GM18861 (cell line): ENCODE data around the gene NPTX1.

Experiments
- ATAC-seq: cut with Tn5 transposase; IDR thresholded peaks from one replicate; pipeline ENCODE4 v1.9.1; 2021; ENCODE audit not compliant: unreplicated experiment

The NPTX1 gene

DNA sequence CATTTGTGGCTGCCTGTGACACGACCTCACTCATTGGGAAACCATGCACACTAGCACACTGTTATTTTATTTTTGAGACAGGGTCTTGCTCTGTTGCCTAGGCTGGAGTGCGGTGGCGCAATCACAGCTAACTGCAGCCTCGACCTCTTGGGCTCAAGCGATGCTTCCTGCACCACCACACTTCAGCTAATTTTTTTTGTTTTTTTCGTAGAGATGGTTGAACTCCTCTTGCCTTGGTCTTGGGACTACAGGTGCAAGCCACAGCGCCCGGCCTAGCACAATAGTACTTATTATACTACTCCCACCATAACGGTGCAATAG is 2.8 kb upstream of the NPTX1 start:
- ATAC-seq: no peak

GRCh38 chr17:80478487-80479245 is 2.3 kb upstream of the NPTX1 start:
- no peak for ATAC-seq

GRCh38 chr17:80477647-80478478 is 1.5 kb upstream of the NPTX1 start:
- ATAC-seq: no peak

GRCh38 chr17:80476877-80477646 is 655 bp upstream of the NPTX1 start:
- no peak for ATAC-seq

GRCh38 chr17:80474961-80475909 is 1.2 kb downstream of the NPTX1 start:
- ATAC-seq: no peak

- no peak for ATAC-seq
Observed at GRCh38 chr17:80474231-80474960, 2.0 kb downstream of the NPTX1 start.

DNA sequence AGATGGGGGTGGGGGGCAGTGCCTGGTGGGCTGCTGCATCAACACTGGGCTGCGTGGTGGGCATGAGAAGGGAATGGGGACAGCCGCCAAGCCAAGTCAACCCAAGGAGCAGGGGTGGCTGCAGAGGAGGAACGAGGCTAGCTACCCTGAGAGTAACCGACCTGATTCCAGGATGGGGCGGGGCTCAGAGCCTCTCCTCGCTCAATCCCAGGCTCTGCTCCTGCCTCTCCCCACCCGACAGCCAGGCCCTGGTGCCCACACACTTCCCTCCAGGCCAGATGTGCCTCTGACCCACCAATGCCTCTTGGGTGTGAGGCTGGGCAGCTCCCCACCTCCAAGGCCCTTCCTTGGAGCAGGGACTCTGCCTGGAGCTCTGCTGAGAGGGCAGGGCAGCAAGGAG is 2.7 kb downstream of the NPTX1 start:
- ATAC-seq: no peak

DNA sequence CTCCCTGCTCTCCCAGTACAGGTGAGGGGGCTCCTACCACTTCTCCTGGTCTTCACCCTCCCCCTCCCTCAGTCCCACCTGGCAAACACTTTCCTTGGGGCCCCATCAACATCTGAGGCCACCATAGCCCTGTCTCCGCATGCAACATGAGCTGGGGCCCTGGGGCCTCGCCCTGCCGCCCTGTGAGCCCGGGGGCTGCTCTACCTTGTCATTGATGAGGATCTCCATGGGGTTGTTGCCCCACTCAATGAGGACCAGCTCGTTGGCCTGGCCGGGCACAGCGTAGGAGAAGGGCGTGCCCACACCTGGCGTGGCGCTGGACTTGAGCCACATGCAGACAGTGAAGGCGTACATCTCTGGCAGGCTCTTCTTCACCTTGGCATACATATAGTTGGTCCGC is 3.4 kb downstream of the NPTX1 start:
- ATAC-seq: no peak

DNA sequence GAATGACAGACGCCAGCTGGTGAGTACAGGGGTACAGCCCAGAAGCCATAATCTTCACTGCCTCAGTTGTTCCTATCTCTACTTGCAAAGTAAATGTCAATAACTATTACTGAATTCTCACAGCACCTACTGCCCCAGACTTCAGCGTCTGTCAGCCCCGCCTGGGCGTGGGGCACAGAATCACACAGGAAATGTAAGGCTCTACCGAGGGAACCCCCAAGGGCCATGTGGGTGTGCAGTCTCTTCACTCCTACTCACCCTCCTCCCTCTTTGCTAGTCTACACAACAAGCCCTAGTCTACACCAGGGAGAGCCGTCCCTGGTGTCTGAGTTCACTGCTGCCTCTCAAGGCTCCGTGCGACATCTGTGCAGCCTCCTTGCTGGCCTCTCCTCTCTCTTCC is 4.5 kb downstream of the NPTX1 start:
- no peak for ATAC-seq

- no peak for ATAC-seq
Observed at GRCh38 chr17:80470603-80471002, 5.8 kb downstream of the NPTX1 start.

DNA sequence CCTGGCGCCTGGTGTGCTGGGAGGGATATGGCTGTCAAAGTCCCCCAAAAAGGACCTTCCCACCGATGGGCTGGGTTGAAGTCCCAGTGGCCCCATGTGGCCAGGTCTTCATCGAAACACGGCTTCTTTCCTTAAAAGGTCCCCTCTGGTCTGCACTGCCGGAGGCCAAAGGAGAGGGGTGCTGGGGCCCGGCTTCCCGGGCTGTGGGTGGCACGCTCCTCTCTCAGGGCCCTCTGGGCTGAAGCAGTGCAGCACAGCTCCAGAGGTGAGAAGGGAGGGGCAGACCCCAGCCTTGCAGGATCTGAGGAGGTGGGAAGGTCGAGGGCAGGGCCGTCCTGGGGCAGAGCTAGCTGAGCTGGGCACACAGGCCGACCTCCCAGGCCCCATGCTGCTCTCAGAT is 6.7 kb downstream of the NPTX1 start:
- ATAC-seq: no peak

DNA sequence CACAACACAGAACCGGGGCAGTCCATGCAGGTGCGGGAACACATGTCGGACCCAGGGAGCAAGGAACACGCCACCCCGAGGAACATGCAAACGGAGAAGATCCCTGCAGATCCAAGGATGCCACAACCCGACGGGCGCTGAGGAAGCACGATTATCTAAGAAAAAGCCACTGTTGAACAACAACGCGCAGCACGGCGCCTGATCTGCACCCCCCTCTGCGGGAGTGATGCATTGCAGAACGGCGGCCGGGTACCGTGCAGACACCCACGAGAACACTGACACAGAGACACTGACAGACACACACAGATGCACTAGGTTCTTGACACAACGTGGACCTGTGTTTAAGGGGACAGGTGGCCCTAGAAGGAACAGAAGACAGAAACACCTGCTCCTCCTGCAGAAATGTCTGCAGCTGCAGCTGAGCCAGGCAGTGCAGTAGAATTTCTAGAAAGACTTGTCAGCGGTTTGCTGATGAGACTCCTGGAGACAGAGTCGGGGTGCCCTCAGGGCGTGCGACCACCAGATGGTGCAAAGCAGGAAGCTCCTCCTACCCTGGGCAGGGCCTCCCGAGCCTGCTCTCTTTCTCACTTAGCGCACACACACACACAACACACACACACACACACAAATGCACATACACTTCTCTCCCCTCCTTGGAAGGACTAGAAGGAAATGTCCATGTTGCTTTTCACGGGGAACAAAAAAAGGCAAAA is 7.5 kb downstream of the NPTX1 start:
- no peak for ATAC-seq

GRCh38 chr17:80468242-80468641 is 8.2 kb downstream of the NPTX1 start:
- no peak for ATAC-seq

DNA sequence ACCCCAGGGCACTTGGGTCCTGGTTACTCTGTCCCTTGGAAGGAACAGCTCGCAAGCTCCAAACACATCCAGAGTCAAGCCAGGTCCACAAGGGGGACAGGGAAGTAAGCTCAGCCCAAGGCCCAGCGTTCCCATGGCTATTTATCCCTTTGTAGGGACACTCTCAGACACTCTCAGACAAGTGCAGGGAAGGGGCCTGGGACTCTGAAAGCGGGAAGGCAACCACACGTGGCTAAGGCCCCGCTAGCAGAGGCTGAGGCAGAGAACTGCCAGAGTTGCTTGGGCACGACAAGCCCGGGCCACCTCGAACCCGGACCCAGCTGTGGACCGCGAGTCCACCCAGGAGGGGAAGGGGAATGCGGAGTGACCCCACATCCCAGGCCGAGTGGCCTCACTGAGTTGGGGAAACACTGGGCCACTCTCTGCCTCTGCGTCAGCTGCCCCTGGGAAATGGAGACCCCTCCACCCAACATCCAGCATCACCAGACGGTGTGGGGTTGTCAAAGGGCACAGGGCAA is 10.2 kb downstream of the NPTX1 start:
- no peak for ATAC-seq

DNA sequence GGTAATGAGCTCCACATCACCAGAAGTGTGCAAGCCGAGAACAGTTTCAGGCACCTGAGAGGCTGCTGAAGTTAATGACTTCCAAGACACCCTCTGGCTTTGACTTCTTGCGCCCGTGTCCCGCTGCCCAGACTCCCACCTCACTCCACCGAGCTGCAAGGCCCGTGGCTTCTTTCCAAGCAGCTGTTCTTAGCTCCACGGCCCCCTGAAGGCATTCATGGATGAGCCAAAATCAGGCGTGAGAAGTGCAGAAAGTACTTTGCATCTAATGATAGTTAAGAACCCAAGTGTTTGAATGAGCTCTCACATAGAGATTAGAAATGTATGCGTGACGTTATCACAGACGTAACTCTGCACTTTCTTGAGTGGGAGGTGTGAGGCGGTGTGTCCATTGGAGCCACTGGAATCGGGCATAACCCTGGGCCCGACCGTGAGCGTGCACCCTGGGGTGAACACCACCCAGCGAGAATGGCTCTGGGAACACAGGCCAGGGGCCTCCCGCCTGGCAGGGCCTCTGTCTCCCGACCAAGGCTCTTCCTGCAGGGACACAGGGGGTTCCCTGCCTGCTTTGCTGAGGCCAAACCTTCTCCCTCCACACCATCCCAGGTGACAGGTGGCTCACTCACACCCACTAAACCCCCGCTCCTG is 11.0 kb downstream of the NPTX1 start:
- no peak for ATAC-seq

DNA sequence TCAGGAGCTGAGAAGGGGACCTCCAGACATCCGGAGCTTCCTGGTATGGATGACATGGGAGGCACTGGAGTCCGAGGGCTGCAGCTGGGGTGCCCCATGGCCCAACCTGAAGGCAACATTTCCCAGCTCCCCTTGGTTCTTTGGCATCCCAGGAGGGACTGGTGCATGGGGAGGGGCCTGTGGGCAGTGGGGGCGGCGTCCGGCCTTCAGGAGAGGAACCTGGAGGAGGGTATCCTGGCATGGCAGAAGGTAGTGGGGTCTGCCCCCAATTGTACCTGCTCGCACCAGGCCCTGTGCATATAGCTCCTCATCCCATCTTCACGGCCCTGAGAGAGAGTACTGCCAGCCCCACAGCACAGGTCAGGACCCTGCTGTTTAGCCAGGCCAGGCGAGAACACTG is 11.9 kb downstream of the NPTX1 start:
- ATAC-seq: no peak

DNA sequence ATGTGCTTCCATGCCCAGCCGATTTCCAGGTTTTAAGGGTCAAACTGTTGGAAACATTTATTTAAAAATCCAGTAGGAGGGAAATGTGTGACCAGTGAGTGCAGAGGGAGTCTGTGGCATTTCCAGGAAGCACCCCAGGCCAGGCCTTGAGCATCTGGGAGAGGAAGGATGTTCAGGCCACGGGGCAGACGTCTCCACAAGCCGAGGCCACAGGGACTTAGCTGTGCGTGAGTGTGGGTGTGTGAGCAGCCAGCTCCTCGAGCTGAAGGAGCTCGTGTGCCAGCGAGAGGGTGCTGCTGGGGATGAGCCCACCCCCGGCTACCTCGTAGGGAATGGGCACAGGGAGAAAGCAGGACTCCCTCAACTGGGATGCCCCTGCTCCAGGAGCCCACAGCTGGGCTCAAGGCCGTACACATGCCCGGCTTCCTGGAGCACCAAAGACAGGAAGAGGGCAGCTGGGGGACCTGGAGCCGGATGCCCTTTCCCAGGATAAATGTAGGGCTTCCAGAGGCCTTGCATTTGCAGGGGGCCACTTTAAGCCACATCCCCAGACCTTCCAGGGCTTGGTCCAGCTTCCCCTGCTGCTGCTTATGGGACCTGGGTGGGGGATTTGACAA is 12.5 kb downstream of the NPTX1 start:
- ATAC-seq: no peak

DNA sequence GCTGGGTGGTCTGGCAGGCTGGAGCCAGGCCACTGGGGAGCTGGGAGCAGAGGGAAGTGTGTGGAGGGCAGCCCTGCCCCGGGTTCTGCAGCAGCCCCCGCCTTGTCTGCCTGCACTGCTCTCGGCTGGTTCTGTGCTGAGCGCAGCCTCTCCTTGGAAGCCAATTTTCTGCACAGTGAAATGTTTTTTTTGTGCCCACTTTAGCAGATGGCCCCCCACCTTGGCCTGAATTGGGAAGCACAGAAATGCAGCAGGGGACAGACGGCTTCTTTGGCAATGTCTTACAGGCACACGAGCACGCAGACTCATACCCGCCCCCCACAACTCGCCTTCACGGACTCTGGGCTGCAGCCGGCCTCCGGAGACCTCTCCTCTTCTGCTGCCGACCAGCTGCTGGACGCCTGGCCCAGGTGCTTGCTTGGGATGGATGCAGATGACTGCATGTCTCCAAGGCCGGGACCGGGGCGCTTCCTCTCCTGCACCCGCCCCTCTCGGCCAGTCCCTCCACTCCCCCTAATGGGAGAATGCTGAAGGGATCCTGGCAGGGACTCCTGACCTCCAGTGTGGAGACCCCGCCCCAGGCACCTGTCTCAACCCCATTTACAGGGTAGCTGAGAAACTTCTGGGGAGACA is 14.8 kb downstream of the NPTX1 start:
- ATAC-seq: no peak
